Epithelial cell of proximal tubule (primary cell): ENCODE data around the gene COQ8A. TPM values are rescaled to one million over a fixed set of nuclear protein-coding genes. Genes with fewer than 3 reads are reported as not detected.

Experiments
- DNase-seq: peaks from one replicate; pipeline ENCODE4 v3.0.0-alpha.2; 2011; ENCODE audit warnings: low read depth
- H3K4me3 ChIP-seq: 2 replicates; pipeline ENCODE4 v1.5.1; 2011; ENCODE audit warnings: low read depth, mild to moderate bottlenecking, low read length
- CTCF ChIP-seq: conservative IDR thresholded peaks from 2 replicates; pipeline ENCODE4 v1.5.1; 2012; ENCODE audit warnings: low read depth, mild to moderate bottlenecking, low read length
- total RNA-seq: library from RNA; depleted of rRNA; stranded (reverse); fragments of >200 nt; gene quantifications from 2 replicates; pipeline ENCODE4 v1.2.3, GENCODE V29; 2015

The COQ8A gene
- total RNA-seq, 1 donor from 2014 or later = 9.8 TPM

- no peak for TF ChIP-seq CTCF
- no peak for DNase-seq
Measured at GRCh38 chr1:226946285-226946684, 6.2 kb downstream of the COQ8A start.

GRCh38 chr1:226946841-226947240 is 6.7 kb downstream of the COQ8A start:
- no peak overlapping the region for H3K4me3 ChIP-seq
- no peak for TF ChIP-seq CTCF
- no peak for DNase-seq

More at GRCh38 chr1:226946285-226946684, 6.2 kb downstream of the COQ8A start:
- H3K4me3 ChIP-seq = no peak overlapping the region

GRCh38 chr1:226948051-226948450 is 8.0 kb downstream of the COQ8A start:
- no peak for DNase-seq
- no peak for TF ChIP-seq CTCF
- no peak overlapping the region for H3K4me3 ChIP-seq

- no peak for TF ChIP-seq CTCF
- no peak for DNase-seq
- H3K4me3 ChIP-seq = no peak overlapping the region
Measured at GRCh38 chr1:226948480-226948879, 8.4 kb downstream of the COQ8A start.

GRCh38 chr1:226948996-226949395 is 8.9 kb downstream of the COQ8A start:
- H3K4me3 ChIP-seq = no peak overlapping the region
- no peak for DNase-seq
- TF ChIP-seq CTCF = no peak

GRCh38 chr1:226949401-226949800 is 9.3 kb downstream of the COQ8A start:
- DNase-seq = no peak
- no peak for TF ChIP-seq CTCF
- no peak overlapping the region for H3K4me3 ChIP-seq

GRCh38 chr1:226950316-226950715 is 10.2 kb downstream of the COQ8A start:
- TF ChIP-seq CTCF = no peak
- no peak overlapping the region for H3K4me3 ChIP-seq
- DNase-seq = no peak
